SK-N-MC (cell line): Measurements from ENCODE around the gene PALD1.

ENCODE experiments used
- EZH2 ChIP-seq: fragments of 200-600 bp; sonication (generic); IDR thresholded peaks from one replicate; pipeline ENCODE4 v1.6.1; 2017; ENCODE audit warnings: antibody characterized with exemption
- POLR2AphosphoS5 ChIP-seq: IDR thresholded peaks from 2 replicates; pipeline ENCODE4 v1.6.1; 2012; ENCODE audit warnings: mild to moderate bottlenecking, low read depth, low read length, borderline replicate concordance

DNA sequence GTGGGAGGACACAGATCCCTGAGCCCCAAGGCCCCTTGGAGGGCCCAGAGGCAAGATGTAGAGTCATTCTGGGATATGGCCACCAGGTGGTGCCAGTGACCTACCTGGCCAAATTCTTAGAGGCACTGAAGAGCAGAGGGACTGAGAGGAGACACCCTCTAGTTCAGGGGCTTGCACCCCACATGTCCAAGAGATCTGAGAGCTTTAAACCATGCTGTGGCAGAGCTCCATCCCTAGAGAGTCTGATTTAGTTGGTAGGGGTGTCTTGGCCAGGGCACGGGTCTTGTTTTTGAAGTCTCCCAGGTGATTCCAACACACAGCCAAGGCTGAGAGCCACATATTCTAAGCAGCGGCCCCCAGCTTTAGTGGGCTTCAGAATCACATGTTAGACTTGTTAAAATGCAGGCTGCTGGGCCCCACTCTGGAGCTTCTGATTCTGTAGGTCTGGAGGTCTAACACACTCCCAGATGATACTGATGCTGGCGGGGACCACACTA, 71.4 kb downstream of the PALD1 start:
- no peak for TF ChIP-seq EZH2
- TF ChIP-seq POLR2AphosphoS5, result no peak
